HG03354 (cell line): ENCODE data around the gene HLA-A.
"Not testable (repeated sequence)": the region's sequence is repeated elsewhere in the genome, so short reads cannot be mapped to it uniquely, and the experiment has no call there.

ENCODE experiments used
- ATAC-seq: cut with Tn5 transposase; IDR thresholded peaks from one replicate; pipeline ENCODE4 v1.9.1; 2021; ENCODE audit warnings: mild to moderate bottlenecking; ENCODE audit not compliant: unreplicated experiment, poor library complexity, severe bottlenecking

The HLA-A gene

DNA sequence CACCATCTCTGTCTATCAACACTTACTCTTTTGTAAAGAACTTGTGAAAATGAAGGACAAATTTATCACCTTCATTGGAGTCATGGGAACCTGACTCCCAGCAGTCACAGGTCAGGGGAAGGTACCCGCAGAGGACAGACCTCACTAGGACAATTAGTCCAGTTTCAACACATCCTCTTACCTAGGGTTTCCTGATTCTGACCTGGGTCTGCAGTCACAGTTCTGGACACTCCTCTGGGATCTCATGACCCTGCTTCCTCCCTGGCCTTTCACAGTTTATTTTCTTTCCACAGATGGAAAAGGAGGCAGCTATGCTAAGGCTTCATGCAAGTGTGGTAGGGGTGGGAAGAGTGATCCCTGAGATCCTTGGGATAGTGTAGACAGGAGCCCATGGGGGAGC, 15.7 kb downstream of the HLA-A start:
- no peak for ATAC-seq

DNA sequence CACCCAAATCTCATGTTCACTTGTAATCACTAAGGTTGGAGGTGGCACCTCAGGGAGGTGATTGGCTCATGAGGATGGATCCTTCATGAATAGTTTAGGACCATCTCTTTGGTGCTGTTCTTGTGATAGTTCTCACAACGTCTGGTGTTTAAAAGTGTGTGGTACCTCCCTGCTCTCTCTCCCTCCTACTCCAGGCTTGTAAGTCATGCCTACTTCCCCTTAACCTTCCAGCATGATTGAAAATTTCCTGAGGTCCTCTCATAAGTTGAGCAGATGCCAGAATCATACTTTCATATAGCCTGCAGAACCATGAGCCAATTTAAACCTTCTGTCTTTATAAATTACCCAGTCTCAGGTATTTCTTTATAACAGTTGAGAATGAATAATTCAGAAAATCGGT, 16.6 kb downstream of the HLA-A start:
- ATAC-seq, result no peak

DNA sequence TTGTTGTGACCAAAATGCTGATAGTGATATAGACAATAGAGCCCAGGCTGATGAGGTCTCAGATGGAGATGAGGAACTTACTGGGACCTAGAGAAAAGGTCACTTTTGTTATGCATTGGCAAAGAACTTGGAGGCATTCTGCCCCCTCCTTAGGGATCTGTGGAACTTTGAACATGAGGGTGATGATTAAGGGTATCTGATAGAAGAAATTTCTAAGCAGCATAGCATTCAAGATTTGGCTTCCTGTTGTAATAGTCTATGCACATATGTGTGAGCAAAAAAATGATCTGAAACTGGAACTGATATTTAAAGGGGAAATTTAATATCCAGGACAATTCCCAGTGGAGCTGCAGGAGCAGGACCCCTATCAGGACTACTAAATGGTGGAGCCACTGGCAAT, 17.1 kb downstream of the HLA-A start:
- no peak for ATAC-seq

DNA sequence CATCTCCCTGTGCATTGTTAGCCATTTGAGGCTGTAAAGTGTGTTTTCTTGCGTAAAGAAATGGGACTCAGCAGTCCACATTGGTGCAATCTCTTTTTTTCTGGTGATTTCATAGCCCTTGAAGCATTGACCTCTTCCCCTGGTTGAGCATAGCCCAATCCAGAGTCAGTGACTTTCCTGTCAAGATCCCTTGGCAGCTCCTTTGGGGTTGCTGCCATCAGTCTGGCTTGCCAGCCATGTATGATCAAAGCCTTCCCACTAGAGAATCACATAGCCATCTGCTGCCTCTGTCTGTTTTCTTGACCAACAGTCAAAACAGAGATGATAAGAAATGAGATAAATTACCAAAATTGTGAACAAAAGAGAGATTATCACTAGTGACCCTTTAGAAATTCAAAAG, 19.6 kb downstream of the HLA-A start:
- ATAC-seq, result no peak

GRCh38 chr6:29963697-29964096, 21.4 kb downstream of the HLA-A start:
- not testable (repeated sequence) for ATAC-seq

DNA sequence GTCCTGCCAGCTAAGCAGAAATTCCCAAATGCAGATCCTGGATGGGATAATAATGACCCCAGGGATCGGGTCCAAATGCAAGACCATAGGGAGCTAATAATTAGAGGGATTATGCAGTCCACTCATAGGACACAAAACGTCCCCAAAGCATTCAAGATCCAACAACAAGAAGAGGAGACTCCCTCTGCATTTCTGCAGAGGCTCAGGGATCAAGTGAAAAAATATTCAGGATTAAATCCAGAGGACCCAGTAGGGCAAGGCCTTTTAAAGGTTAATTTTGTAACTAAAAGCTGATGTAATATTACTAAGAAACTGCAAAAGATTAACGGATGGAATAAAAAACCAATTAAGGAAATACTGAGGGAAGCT, 22.2 kb downstream of the HLA-A start:
- no peak for ATAC-seq

GRCh38 chr6:29964887-29965562, 22.7 kb downstream of the HLA-A start:
- ATAC-seq, result peak; percentile 97

GRCh38 chr6:29965563-29965872, 23.2 kb downstream of the HLA-A start:
- ATAC-seq, result no peak

DNA sequence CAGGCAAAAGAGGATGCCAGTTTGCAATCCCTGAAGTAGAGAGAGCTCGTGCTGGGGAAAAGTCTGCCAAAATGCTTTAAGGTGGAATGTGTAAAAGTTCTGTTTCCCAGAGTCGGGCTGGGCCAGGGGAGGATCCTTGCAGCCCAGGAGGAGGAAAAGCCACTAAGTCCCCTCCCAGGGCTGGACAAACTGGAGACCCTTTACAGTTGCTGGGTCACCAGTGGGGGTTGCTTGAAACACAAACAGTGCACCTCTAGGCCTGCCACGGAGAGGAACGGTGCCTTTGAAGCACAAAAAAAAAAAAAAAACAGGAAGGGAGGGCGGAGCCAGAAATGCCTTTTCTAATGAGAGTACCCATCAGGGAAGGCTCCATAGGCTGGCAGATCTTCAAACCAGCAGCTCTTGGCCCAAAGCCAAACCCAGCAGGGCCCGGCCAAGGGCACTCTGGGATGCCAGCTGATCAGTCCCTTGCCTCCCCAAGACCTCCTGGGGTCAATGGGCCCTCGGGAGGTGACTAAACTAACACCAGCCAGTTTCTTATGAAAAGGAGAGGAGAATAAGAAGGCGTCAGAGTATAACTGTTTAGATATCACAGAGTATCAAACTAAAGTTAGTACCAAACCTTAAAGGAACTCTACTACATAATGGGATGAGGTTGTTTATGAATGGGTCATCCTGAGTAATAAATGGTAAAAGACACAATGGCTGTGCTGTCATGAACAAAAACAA, 23.7 kb downstream of the HLA-A start:
- no peak for ATAC-seq

- no peak for ATAC-seq
Measured at GRCh38 chr6:29967379-29968010, 25.2 kb downstream of the HLA-A start.

DNA sequence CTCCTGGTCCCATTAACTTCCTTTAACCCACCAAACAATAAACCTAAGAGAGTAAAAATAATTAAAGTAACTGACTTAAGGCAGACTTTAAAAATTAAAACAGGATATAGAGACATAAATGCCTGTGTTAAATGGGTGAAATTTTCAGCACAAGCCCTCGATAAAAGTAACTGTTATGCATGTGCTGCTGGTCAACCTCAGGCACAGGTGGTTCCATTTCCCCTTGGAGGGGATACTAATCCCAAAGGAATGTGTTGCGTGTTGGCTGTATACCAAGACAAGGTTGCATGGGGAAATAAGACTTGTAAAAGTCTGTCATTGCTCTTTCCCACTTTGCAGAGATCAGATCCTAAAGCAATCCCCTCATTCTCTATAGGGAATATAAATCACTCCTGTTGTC, 25.8 kb downstream of the HLA-A start:
- no peak for ATAC-seq

DNA sequence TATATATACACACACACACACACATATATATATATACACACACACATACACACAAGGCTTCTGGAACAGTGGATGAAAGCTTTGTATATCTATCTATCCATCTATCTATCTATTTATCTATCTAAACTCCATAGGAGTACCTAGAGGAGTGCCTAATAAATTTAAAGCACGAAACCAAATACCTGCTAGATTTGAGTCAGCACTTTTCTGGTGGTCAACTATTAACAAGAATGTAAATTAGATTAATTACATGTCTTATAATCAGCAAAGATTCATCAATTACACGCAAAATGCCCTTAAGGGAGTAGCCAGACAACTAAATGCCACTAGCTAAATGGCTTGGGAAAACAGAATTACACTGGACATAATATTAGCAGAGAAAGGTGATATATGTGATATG, 26.6 kb downstream of the HLA-A start:
- ATAC-seq, result no peak

DNA sequence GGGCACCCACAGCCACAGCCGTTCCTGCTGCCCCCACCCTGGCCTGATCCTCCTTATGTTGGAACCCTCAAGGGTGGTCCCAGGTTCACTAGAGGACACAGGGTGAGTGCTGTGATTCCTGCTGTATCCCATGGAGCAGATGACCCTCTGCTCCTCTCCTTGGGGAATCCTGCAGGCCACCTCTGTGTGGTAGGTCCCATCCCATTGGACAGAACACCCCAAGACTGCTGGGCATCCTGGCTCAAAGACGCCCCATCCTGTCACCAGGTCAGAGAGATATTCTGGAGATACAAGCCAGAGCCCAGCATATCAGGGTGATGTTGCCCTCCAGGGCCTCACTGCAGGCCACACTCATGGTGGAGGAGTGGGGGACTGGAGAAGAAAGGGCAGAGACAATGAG, 28.4 kb downstream of the HLA-A start:
- ATAC-seq, result no peak

DNA sequence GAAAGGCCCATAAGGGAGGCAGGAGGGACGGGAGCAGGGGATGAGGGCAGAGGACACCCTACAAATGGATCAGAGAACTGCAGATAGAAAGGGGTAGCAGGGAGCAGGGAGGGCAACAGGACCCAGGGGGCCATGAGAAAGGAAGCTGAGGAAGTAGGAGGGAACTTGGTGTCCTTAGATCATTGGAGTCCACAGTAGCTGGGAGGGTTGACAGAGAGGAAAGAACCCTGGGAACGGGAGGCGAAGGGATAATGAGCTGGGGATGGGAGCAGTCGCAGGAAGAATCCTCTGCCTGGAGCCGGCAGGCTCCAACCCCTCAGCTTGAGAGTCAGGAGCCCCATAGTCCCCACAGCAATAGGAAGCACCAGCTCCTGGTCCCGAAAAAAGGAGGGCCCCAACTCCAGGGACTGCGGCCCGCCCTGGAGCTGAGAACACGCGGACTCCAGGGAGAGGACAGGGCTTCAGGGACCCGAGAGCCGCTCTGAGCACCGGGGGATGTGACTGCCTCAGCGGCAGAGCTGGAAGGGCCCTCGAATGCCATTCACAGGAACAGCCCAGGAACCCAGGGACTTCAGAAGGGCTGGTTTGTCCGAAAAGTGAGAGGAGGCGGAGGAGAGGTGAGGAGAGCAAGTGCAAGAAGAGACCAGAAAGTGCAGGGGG, 32.7 kb downstream of the HLA-A start:
- no peak for ATAC-seq

DNA sequence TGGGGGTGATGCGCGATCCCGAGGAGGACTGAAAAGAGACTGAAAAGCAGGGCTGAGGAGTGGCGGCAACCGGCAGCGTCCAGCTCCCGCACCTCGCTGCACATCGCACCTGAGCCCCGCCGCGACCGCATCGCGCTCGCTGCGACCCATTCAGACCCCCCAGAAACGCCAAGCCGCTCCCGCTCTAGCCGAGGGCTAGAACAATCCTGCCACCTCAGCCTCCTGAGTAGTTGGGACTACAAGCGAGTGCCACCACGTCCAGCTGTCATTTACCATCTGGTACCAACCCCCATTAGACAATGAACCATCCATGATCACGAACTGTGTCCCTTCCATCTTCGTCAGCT, 33.2 kb downstream of the HLA-A start:
- ATAC-seq, result no peak

DNA sequence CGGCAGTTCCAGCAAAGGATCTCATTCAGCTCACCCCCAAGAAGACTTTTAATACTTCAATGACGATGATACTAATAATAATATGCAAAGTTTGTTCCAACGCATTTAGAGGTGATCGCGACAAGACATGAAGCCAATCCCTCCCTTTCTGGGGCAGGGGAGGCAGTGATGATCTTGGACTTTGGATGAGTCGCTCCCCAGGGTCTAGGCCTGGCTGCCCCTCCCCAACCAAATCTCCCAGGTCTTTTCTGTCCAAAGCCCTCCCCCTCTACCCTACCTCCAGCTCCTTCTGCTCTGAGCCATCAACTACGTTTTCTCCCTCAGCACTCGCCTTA, 33.9 kb downstream of the HLA-A start:
- no peak for ATAC-seq

DNA sequence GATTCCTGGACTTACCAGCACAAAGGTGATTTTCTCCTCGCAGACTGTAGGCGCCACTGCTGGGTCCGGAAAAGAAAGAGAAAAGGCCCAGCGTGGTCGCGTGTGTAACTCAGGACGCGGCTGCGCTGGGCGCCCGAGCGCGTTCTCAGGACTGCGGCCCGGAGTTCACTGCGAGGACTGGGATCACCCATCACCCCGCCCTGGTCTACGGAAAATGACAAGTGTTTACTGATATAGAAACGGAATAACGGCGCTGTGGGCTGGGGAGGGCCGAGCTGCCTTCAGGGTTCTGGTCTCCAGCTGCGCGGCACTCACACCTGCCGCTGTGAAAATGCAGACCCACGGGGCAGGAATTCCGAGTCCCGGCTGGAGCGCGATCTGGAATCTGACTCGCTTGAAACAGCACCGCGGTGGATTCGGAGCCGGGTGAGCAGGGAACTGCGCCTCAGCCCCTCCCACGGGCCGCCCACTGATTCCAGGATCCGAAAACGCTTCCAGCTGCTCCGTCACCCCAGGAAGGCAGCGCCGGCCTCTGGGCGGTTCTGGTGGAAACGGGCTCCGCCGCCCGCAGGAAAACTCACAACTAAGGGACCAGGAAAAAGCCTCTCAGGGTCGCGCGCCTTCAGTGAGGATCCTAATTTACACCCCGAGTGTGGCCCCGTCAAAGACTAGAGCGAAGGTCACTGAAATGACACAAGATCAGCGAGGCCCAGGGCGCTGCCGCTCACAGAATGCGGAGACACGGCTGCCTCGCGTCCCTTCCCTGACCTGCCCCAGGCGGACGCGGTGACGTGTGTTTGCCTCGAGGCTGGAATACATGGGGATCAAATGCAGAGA, 34.5 kb downstream of the HLA-A start:
- peak; percentile 69 for ATAC-seq

DNA sequence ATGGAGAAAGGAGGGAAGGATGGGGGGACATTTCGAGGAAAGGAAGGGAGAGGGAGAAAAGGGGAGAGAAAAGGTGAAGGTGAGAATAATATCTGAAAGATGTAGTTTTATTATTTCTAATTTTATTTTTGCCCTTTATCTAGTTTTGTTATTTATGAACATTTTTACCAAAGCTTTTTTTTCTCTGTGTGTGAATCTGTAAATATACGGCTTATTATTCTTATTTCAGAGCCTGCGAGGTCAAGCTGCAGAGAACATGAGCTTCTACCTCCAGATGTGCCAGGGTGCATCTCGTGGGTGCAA, 35.0 kb downstream of the HLA-A start:
- no peak for ATAC-seq

DNA sequence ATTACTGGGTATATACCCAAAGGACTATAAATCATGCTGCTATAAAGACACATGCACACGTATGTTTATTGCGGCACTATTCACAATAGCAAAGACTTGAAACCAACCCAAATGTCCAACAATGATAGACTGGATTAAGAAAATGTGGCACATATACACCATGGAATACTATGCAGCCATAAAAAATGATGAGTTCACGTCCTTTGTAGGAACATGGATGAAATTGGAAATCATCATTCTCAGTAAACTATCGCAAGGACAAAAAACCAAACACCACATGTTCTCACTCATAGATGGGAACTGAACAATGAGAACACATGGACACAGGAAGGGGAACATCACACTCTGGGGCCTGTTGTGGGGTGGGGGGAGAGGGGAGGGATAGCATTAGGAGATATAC, 37.7 kb downstream of the HLA-A start:
- ATAC-seq, result not testable (repeated sequence)

- ATAC-seq, result no peak
Measured at GRCh38 chr6:29980511-29980910, 38.2 kb downstream of the HLA-A start.
